GM18520 (cell line): Measurements from ENCODE around the gene ZNRF1.
A peak's percentile ranks its signal among the peaks of the same experiment; 100 is the strongest.
"Not testable (repeated sequence)": the region's sequence is repeated elsewhere in the genome, so short reads cannot be mapped to it uniquely, and the experiment has no call there.

Experiments used
- ATAC-seq: cut with Tn5 transposase; IDR thresholded peaks from one replicate; pipeline ENCODE4 v1.9.1; 2021; ENCODE audit not compliant: unreplicated experiment

The ZNRF1 gene

GRCh38 chr16:75074920-75075687, 76.3 kb downstream of the ZNRF1 start:
- ATAC-seq = peak; percentile 95

- ATAC-seq = no peak
These were observed 77.0 kb downstream of the ZNRF1 start for GRCh38 chr16:75075688-75076268.

- no peak for ATAC-seq
These were observed 80.1 kb downstream of the ZNRF1 start for GRCh38 chr16:75078886-75079285.

GRCh38 chr16:75079346-75079926, 80.6 kb downstream of the ZNRF1 start:
- ATAC-seq = no peak

- no peak for ATAC-seq
These were observed 81.6 kb downstream of the ZNRF1 start for GRCh38 chr16:75080205-75081029.

- no peak for ATAC-seq
These were observed 82.5 kb downstream of the ZNRF1 start for GRCh38 chr16:75081179-75081859.

- no peak for ATAC-seq
These were observed 85.0 kb downstream of the ZNRF1 start for GRCh38 chr16:75083813-75084212.

GRCh38 chr16:75085556-75085955, 86.7 kb downstream of the ZNRF1 start:
- no peak for ATAC-seq

- no peak for ATAC-seq
These were observed 87.5 kb downstream of the ZNRF1 start for GRCh38 chr16:75086281-75086680.

GRCh38 chr16:75086688-75087374, 88.0 kb downstream of the ZNRF1 start:
- ATAC-seq = no peak

GRCh38 chr16:75087375-75087979, 88.7 kb downstream of the ZNRF1 start:
- ATAC-seq = no peak

GRCh38 chr16:75088216-75088615, 89.4 kb downstream of the ZNRF1 start:
- ATAC-seq = no peak

- ATAC-seq = no peak
These were observed 90.1 kb downstream of the ZNRF1 start for GRCh38 chr16:75088934-75089333.

- ATAC-seq = peak; percentile 50
These were observed 90.8 kb downstream of the ZNRF1 start for GRCh38 chr16:75089486-75090202.

GRCh38 chr16:75090899-75091298, 92.1 kb downstream of the ZNRF1 start:
- not testable (repeated sequence) for ATAC-seq

GRCh38 chr16:75091619-75092018, 92.8 kb downstream of the ZNRF1 start:
- ATAC-seq = not testable (repeated sequence)

- ATAC-seq = no peak
These were observed 94.0 kb downstream of the ZNRF1 start for GRCh38 chr16:75092777-75093176.

GRCh38 chr16:75093598-75094540, 95.0 kb downstream of the ZNRF1 start:
- no peak for ATAC-seq
